NCI-H187 treated with DMSO at 0.1 percent for 48 hours (cell line): Measurements from ENCODE around the gene GUK1.
"Not testable (repeated sequence)": the region's sequence is repeated elsewhere in the genome, so short reads cannot be mapped to it uniquely, and the experiment has no call there.

ENCODE experiments used
- DNase-seq: peaks from one replicate; lab custom pipeline; 2025; lab: John Stamatoyannopoulos, UW

GUK1 gene

GRCh38 chr1:228104526-228105269, 35.4 kb upstream of the GUK1 start:
- DNase-seq, result no peak

GRCh38 chr1:228105270-228105995, 34.6 kb upstream of the GUK1 start:
- no peak for DNase-seq

GRCh38 chr1:228105996-228106799, 33.9 kb upstream of the GUK1 start:
- no peak for DNase-seq

GRCh38 chr1:228106800-228107054, 33.4 kb upstream of the GUK1 start:
- DNase-seq, result no peak

- DNase-seq, result no peak
Observed at GRCh38 chr1:228107636-228108035, 32.4 kb upstream of the GUK1 start.

- no peak for DNase-seq
Observed at GRCh38 chr1:228108055-228108690, 31.9 kb upstream of the GUK1 start.

- DNase-seq, result no peak
Observed at GRCh38 chr1:228108742-228109072, 31.4 kb upstream of the GUK1 start.

- DNase-seq, result peak; percentile 38
Observed at GRCh38 chr1:228109073-228109961, 30.8 kb upstream of the GUK1 start, which contains the start of gene MRPL55. Gene MRPL55 (minus strand): TSS chr1:228109299. CDS start chr1:228108260, 1,039 bp downstream.

GRCh38 chr1:228109962-228110488, 30.1 kb upstream of the GUK1 start:
- DNase-seq, result no peak

GRCh38 chr1:228110556-228110955, 29.5 kb upstream of the GUK1 start:
- no peak for DNase-seq

GRCh38 chr1:228111315-228111714, 28.8 kb upstream of the GUK1 start:
- DNase-seq, result not testable (repeated sequence)

GRCh38 chr1:228112167-228112566, 27.9 kb upstream of the GUK1 start:
- DNase-seq, result no peak

GRCh38 chr1:228112617-228113016, 27.5 kb upstream of the GUK1 start:
- DNase-seq, result no peak

- no peak for DNase-seq
Observed at GRCh38 chr1:228114827-228115226, 25.3 kb upstream of the GUK1 start.

GRCh38 chr1:228117335-228117734, 22.7 kb upstream of the GUK1 start:
- no peak for DNase-seq

GRCh38 chr1:228118040-228118439, 22.0 kb upstream of the GUK1 start:
- DNase-seq, result no peak

- no peak for DNase-seq
Observed at GRCh38 chr1:228120351-228120750, 19.7 kb upstream of the GUK1 start.

- no peak for DNase-seq
Observed at GRCh38 chr1:228120857-228121489, 19.1 kb upstream of the GUK1 start.

GRCh38 chr1:228122921-228123441, 17.1 kb upstream of the GUK1 start:
- no peak for DNase-seq

- no peak for DNase-seq
Observed at GRCh38 chr1:228123505-228123904, 16.6 kb upstream of the GUK1 start.

- no peak for DNase-seq
Observed at GRCh38 chr1:228125185-228125584, 14.9 kb upstream of the GUK1 start.
